K562 (cell line): ENCODE measurements around the gene IFFO2. TPM values are rescaled to one million over a fixed set of nuclear protein-coding genes. Genes with fewer than 3 reads are reported as not detected.

Source experiments
- ATAC-seq: fragments of 200-7000 bp; cut with Tn5 transposase; 3 replicates; pipeline ENCODE4 v1.9.1; 2020; ENCODE audit warnings: moderate library complexity
- BruUV-seq: library from RNA; stranded (reverse); fragments of 400-500 nt; replicated peaks from 2 replicates; lab custom pipeline; 2021; lab: Mats Ljungman, UMichigan
- CTCF ChIA-PET: fragments of 300-600 bp; formaldehyde crosslinking; extraction: SDS; loops from one replicate; lab custom pipeline; 2021; ENCODE audit warnings: low intra/inter-chr PET ratio; lab: Yijun Ruan, JAX
- POLR2A ChIA-PET: fragments of 300-600, 350-650 bp; sonication (Branson Sonifier 250); formaldehyde crosslinking; extraction: SDS; loops from one replicate; lab custom pipeline; 2021; ENCODE audit warnings: antibody characterized with exemption, inconsistent platforms; lab: Yijun Ruan, JAX
- DNase-seq, 4 experiments: peaks; one replicate each; pipeline versions ENCODE4 v3.0.0 to v3.0.0-alpha.2; 2011 to 2018; ENCODE audit warnings: low spot score in 3 of 4, mixed read lengths in 3 of 4; ENCODE audit errors: extremely low read depth in 1 of 4
- FAIRE-seq: peaks from 2 replicates; lab custom pipeline; 2011; peaks lifted over from hg19 to GRCh38; lab: Jason Lieb, UNC
- H2AFZ ChIP-seq: 2 replicates; pipeline ENCODE4 v1.6.0; 2011; ENCODE audit warnings: low read depth, low read length, control low read depth, inconsistent platforms
- H3K27ac ChIP-seq: fragments of 200-600 bp; 3 replicates; pipeline ENCODE4 v1.8.0; 2011; ENCODE audit warnings: low read depth, mild to moderate bottlenecking, control low read depth, inconsistent platforms, low read length, moderate library complexity, mixed read lengths; ENCODE audit errors: extremely low read depth
- H3K27me3 ChIP-seq, 2 experiments: fragments of 300-600 bp in 1 of 2; 2 replicates in 1 of 2; 3 replicates in 1 of 2; pipeline versions ENCODE4 v1.6.0 to v1.8.0; 2011; ENCODE audit warnings: inconsistent platforms in 2 of 2, low read length in 2 of 2, mild to moderate bottlenecking in 1 of 2, mixed read lengths in 1 of 2, moderate library complexity in 1 of 2; ENCODE audit not compliant: control insufficient read depth in 2 of 2, insufficient read depth in 2 of 2
- H3K36me3 ChIP-seq: fragments of 300-600 bp; 3 replicates; pipeline ENCODE4 v1.8.0; 2011; ENCODE audit warnings: mild to moderate bottlenecking, low read length, inconsistent platforms; ENCODE audit not compliant: control insufficient read depth, insufficient read depth
- H3K4me1 ChIP-seq, 2 experiments: fragments of 200-600 bp in 1 of 2; replicated peaks in 1 of 2; 2 replicates in 1 of 2; 3 replicates in 1 of 2; pipeline versions ENCODE4 v1.5.1 to v1.8.0; 2011; ENCODE audit warnings: inconsistent platforms in 2 of 2, low read length in 2 of 2, mild to moderate bottlenecking in 1 of 2, mixed read lengths in 1 of 2, moderate library complexity in 1 of 2; ENCODE audit not compliant: control insufficient read depth in 2 of 2, insufficient read depth in 2 of 2
- H3K4me2 ChIP-seq: 2 replicates; pipeline ENCODE4 v1.6.1; 2011; ENCODE audit warnings: low read length, control low read depth, inconsistent platforms, mixed read lengths; ENCODE audit not compliant: insufficient read depth
- H3K4me3 ChIP-seq: fragments of 200-600 bp; sonication (generic), shearing (Covaris generic); 2 replicates; pipeline ENCODE4 v1.5.1; 2016; ENCODE audit warnings: control low read depth, inconsistent platforms
- H3K79me2 ChIP-seq: fragments of 200-600 bp; 3 replicates; pipeline ENCODE4 v1.8.0; 2011; ENCODE audit warnings: low read length, inconsistent platforms; ENCODE audit not compliant: control insufficient read depth, insufficient read depth
- H3K9ac ChIP-seq, 2 experiments: 2 replicates each; pipeline versions ENCODE4 v1.6.0 to v1.6.1; 2011; ENCODE audit warnings: low read depth in 2 of 2, low read length in 2 of 2, control low read depth in 1 of 2, inconsistent platforms in 1 of 2, mild to moderate bottlenecking in 1 of 2, mixed read lengths in 1 of 2; ENCODE audit not compliant: insufficient read depth in 1 of 2
- H3K9me1 ChIP-seq: one replicate; pipeline ENCODE4 v1.6.0; 2011; ENCODE audit warnings: inconsistent platforms, mild to moderate bottlenecking, low read length, moderate library complexity; ENCODE audit not compliant: control insufficient read depth, insufficient read depth
- H3K9me3 ChIP-seq: replicated peaks from 2 replicates; pipeline ENCODE4 v1.5.1; 2011; ENCODE audit warnings: low read depth, low read length, inconsistent platforms; ENCODE audit not compliant: control insufficient read depth, insufficient read depth
- H4K20me1 ChIP-seq: replicated peaks from 2 replicates; pipeline ENCODE4 v1.6.1; 2011; ENCODE audit warnings: low read length, inconsistent platforms, mixed read lengths; ENCODE audit not compliant: control insufficient read depth, insufficient read depth
- BCOR ChIP-seq: fragments of 450-650 bp; IDR thresholded peaks from 2 replicates; pipeline ENCODE4 v1.6.1; 2016
- CBFB ChIP-seq: sonication (generic); formaldehyde crosslinking; IDR thresholded peaks from 2 replicates; pipeline ENCODE4 v1.4.0; 2020; ENCODE audit warnings: mild to moderate bottlenecking, missing genetic modification reagents
- GATAD2A ChIP-seq: fragments of 450-650 bp; IDR thresholded peaks from 2 replicates; pipeline ENCODE4 v1.6.1; 2017
- KDM1A ChIP-seq, 2 experiments: fragments of 450-650 bp; IDR thresholded peaks; 2 replicates each; pipeline ENCODE4 v1.6.1; 2016; ENCODE audit warnings: mild to moderate bottlenecking in 2 of 2
- MCM5 ChIP-seq: fragments of 450-650 bp; IDR thresholded peaks from 2 replicates; pipeline ENCODE4 v1.6.1; 2016; ENCODE audit warnings: low read depth
- NFRKB ChIP-seq: fragments of 450-650 bp; IDR thresholded peaks from 2 replicates; pipeline ENCODE4 v1.6.1; 2016; ENCODE audit warnings: low read depth
- RAD51 ChIP-seq: fragments of 450-650 bp; IDR thresholded peaks from 2 replicates; pipeline ENCODE4 v1.7.1; 2016; ENCODE audit warnings: low read depth, mild to moderate bottlenecking, borderline replicate concordance
- RBM25 ChIP-seq: fragments of 200-400 bp; formaldehyde crosslinking; IDR thresholded peaks from 2 replicates; pipeline ENCODE4 v1.6.1; 2018; ENCODE audit warnings: low read length, low read depth, moderate library complexity; ENCODE audit not compliant: severe bottlenecking
- RNF2 ChIP-seq: sonication (generic); IDR thresholded peaks from 2 replicates; pipeline ENCODE4 v1.6.1; 2016
- SMARCA5 ChIP-seq: fragments of 450-650 bp; IDR thresholded peaks from 2 replicates; pipeline ENCODE4 v1.6.1; 2016
- TAF1 ChIP-seq: IDR thresholded peaks from 2 replicates; pipeline ENCODE4 v1.6.1; 2011; ENCODE audit warnings: mild to moderate bottlenecking, low read length, moderate library complexity; ENCODE audit not compliant: insufficient read depth, control insufficient read depth, severe bottlenecking; ENCODE audit errors: extremely low read depth
- TEAD4 ChIP-seq, 2 experiments: sonication (generic) in 1 of 2; formaldehyde crosslinking in 1 of 2; IDR thresholded peaks; 2 replicates each; pipeline versions ENCODE4 v1.6.1 to v1.8.0; 2012 to 2022; ENCODE audit warnings: borderline replicate concordance in 1 of 2, inconsistent platforms in 1 of 2, low read length in 1 of 2, mild to moderate bottlenecking in 1 of 2, missing genetic modification reagents in 1 of 2
- USF2 ChIP-seq: sonication (generic); formaldehyde crosslinking; IDR thresholded peaks from 2 replicates; pipeline ENCODE4 v1.5.0; 2020; ENCODE audit warnings: missing genetic modification reagents
- ZNF184 ChIP-seq: sonication (generic); formaldehyde crosslinking; IDR thresholded peaks from 2 replicates; pipeline ENCODE4 v1.5.0; 2020; ENCODE audit warnings: missing genetic modification reagents
- WGBS: fragments of 100-300 bp; shearing (Covaris generic); methylation state at CpG from one replicate; pipeline ENCODE4 v1.1.6; 2016; ENCODE audit warnings: low coverage, mixed read lengths; ENCODE audit not compliant: insufficient coverage; ENCODE audit errors: missing lambda C conversion rate; 5-methylcytosine and 5-hydroxymethylcytosine counted together
- in situ Hi-C: fragments of 300-500 bp; cut with MboI; formaldehyde crosslinking; loops from 4 replicates; pipeline ENCODE4 v1.15.0; 2018; ENCODE audit warnings: inconsistent platforms, mixed read lengths
- intact Hi-C: fragments of 100-400 bp; cut with micrococcal nuclease; formaldehyde crosslinking; loops from 2 replicates; pipeline ENCODE4 v1.14.2; 2022
- polyA plus RNA-seq, 8 experiments: library from polyadenylated mRNA; depleted of rRNA in 4 of 8; stranded (reverse) in 5 of 8; unstranded in 3 of 8; fragments of >200 nt; fragmentation: Nextera tagmentation in 2 of 8; fragmentation: Illumina TruSeq in 1 of 8; extraction: Ambion mirVana in 2 of 8; extraction: Trizol in 1 of 8; gene quantifications; 2 replicates each; pipeline versions ENCODE4 v1.2.1 to v1.2.3, GENCODE V29; 2011 to 2014; ENCODE audit warnings: inconsistent platforms in 1 of 8, missing spikeins in 1 of 8
- total RNA-seq, 7 experiments: library from RNA; depleted of rRNA in 6 of 7; stranded (reverse); fragments of >200 nt in 6 of 7; fragmentation: Illumina TruSeq in 2 of 7; extraction: Trizol in 2 of 7; gene quantifications; 2 replicates each; pipeline versions ENCODE4 v1.2.1 to v1.2.3, GENCODE V29; 2011 to 2021; ENCODE audit warnings: low replicate concordance in 1 of 7

The IFFO2 gene
- total and polyA plus RNA-seq, 9 of the 15 experiments (the other 6 are each of a cell fraction or from before 2014, with no cell fraction given): 0.15 to 1.0 (median 0.44) TPM; not detected in 2

DNA sequence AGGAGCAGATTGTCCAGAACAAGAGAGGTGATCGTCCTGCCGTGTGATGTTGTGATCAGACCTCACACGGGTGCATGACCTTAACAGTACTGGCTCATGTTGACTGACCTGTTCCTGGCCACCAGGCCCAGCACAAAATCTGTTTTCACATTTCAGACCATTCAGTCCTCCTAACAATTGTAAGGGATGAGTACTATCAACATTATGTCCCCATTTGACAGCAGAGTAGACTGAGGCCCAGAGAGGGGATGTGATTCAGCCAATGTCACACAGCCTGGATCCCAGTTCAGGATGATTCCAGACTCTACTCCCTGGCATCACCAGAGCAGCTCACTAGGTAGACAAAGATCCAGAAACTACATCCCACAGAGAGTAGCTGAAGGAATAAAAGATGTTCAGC is 89.6 kb downstream of the IFFO2 start:
- DNase-seq (no peak), FAIRE-seq (no peak), ATAC-seq (no peak)
- H3K9me3 ChIP-seq: no peaks in the 10 kb centered on the region
- POLR2A ChIA-PET: interaction anchor here (0.6 kb wide), 1 partner anchor 993 kb away, joined by 4 read pairs; no protein-coding TSS in a partner anchor
- in situ Hi-C loops (no loop called here), intact Hi-C loops (no loop called here)
- H3K36me3 ChIP-seq: no peaks in the 10 kb centered on the region
- H3K9me1 ChIP-seq: no peaks in the 10 kb centered on the region
- peaks cover 18% of the 10 kb centered on the region for H4K20me1 ChIP-seq
- H3K27ac ChIP-seq: no peak overlapping the region
- no peaks in the 10 kb centered on the region for H3K79me2 ChIP-seq
- no TSS peak for BruUV-seq
- TF ChIP-seq USF2 (no peak), RBM25 (peak; percentile 87), BCOR (peak; percentile 53), RNF2 (no peak), KDM1A (IDR thresholded peaks at IDR 0.05) (peak in 1 of 2 experiments; percentile 36; a peak in 1 of 4 replicates), CBFB (CRISPR knock-in tag) (no peak), RAD51 (no peak), SMARCA5 (0 out of 2 replicates have a peak, but pooled peaks have one; percentile 32), NFRKB (no peak), GATAD2A (no peak), MCM5 (no peak), TAF1 (no peak), ZNF184 (CRISPR knock-in tag) (no peak), TEAD4 (IDR thresholded peaks at IDR 0.05; ENCODE audit: low read length) (no peak), TEAD4 (CRISPR knock-in tag; IDR thresholded peaks at IDR 0.05; ENCODE audit: borderline replicate concordance) (no peak)
- H3K4me1 ChIP-seq: no peaks in the 10 kb centered on the region
- no peak overlapping the region for H2AFZ ChIP-seq
- CTCF ChIA-PET: no interaction called here
- H3K4me2 ChIP-seq: no peak overlapping the region
- H3K4me3 ChIP-seq: no peak overlapping the region
- no peak overlapping the region for H3K9ac ChIP-seq
- WGBS: 6% methylated on average over 3 of the region's 3 CpGs
- peaks cover 39 to 77% of the 10 kb centered on the region in 2 experiments for H3K27me3 ChIP-seq
